Right cardiac atrium (tissue), 5 donors: Measurements from ENCODE around the gene TIA1. TPM values are rescaled to one million over a fixed set of nuclear protein-coding genes. Genes with fewer than 3 reads are reported as not detected.
"Not testable (repeated sequence)": the region's sequence is repeated elsewhere in the genome, so short reads cannot be mapped to it uniquely, and the experiment has no call there.

Experiments used
- ATAC-seq, 2 donors: fragments of 200-7000 bp; cut with Tn5 transposase; one replicate each; pipeline versions ENCODE4 v1.8.0 to v1.9.1; 2020; ENCODE audit warnings: moderate library complexity in 2 of 2, mild to moderate bottlenecking in 1 of 2
- DNase-seq, 3 donors: peaks; one replicate each; pipeline ENCODE4 v3.0.0-alpha.2; 2020
- H3K27ac ChIP-seq: one replicate; pipeline ENCODE4 v1.5.1; 2013; ENCODE audit warnings: mild to moderate bottlenecking, low read length, control low read depth, moderate library complexity
- H3K27me3 ChIP-seq: one replicate; pipeline ENCODE4 v1.6.1; 2013; ENCODE audit not compliant: control insufficient read depth, insufficient read depth
- H3K4me1 ChIP-seq: one replicate; pipeline ENCODE4 v1.6.1; 2013; ENCODE audit warnings: low read length; ENCODE audit not compliant: control insufficient read depth, insufficient read depth
- H3K4me3 ChIP-seq: one replicate; pipeline ENCODE4 v1.5.1; 2013; ENCODE audit warnings: low read length, control low read depth
- H3K9me3 ChIP-seq: one replicate; pipeline ENCODE4 v1.6.1; 2013; ENCODE audit warnings: low read length; ENCODE audit not compliant: control insufficient read depth
- WGBS: extraction: QIAGEN DNeasy Blood & Tissue Kit; methylation state at CpG from one replicate; pipeline ENCODE4 v1.1.7; 2013; 5-methylcytosine and 5-hydroxymethylcytosine counted together
- intact Hi-C, 4 donors: fragments of 100-400 bp; cut with DNase I; formaldehyde crosslinking; loops; one replicate each; pipeline versions ENCODE4 v1.11.0 to v1.14.0; 2022 to 2023
- polyA plus RNA-seq: library from polyadenylated mRNA; stranded (reverse); fragments of 200-250 nt; gene quantifications from one replicate; pipeline ENCODE4 v1.2.3, GENCODE V29; 2013
- total RNA-seq, 4 donors: library from RNA; stranded (reverse); fragmentation: NEBNext Ultra II Directional; extraction: Animal tissue kit (Norgen Biotek cat#: 25700); gene quantifications; one replicate each; pipeline ENCODE4 v1.2.1, GENCODE V29; 2021
- donor health status: healthy with polysubstance abuse.
- donor health status: DM: no; HTN: yes; CAD: no.
- donor health status: DM: no; HTN: no; CAD: no.
- donor health status: DM: no; HTN: yes; CAD: no; lungs with severe emphysema.
- donor health status: DM: yes; HTN: yes; CAD: no.

The TIA1 gene
- total and polyA plus RNA-seq, 5 donors, result 41.1 to 62.9 (median 54.7) TPM

DNA sequence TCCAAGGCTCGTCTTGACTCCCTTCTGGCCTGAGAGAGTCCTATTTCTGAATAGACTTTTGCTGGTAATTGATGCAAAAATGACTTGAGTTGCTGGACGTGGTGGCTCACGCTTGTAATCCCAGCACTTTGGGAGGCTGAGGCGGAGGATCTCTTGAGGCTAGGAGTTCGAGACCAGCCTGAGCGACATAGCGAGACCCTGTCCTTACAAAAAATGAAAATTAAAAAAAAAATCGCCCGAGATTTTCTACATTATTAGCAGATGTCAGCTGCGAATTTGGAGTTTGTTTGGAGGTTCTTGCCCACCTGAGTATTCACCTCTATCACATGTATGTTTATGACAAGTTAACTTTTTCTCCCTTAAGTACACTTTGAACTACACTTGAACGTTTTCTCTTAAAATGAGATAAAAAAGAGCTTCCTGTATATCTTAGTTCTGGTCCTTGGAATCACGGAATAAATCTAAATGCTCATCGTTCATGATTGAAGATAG is 57.1 kb downstream of the TIA1 start:
- H3K4me1 ChIP-seq, result no peaks in the 10 kb centered on the region
- DNase-seq (no peak), ATAC-seq (no peak)
- peak overlapping the region; percentile 76 for H3K27ac ChIP-seq
- intact Hi-C loops, result no loop called here
- no peaks in the 10 kb centered on the region for H3K9me3 ChIP-seq
- WGBS, result 71% methylated on average over 13 of the region's 13 CpGs
- no peak overlapping the region for H3K4me3 ChIP-seq
- H3K27me3 ChIP-seq, result no peaks in the 10 kb centered on the region

DNA sequence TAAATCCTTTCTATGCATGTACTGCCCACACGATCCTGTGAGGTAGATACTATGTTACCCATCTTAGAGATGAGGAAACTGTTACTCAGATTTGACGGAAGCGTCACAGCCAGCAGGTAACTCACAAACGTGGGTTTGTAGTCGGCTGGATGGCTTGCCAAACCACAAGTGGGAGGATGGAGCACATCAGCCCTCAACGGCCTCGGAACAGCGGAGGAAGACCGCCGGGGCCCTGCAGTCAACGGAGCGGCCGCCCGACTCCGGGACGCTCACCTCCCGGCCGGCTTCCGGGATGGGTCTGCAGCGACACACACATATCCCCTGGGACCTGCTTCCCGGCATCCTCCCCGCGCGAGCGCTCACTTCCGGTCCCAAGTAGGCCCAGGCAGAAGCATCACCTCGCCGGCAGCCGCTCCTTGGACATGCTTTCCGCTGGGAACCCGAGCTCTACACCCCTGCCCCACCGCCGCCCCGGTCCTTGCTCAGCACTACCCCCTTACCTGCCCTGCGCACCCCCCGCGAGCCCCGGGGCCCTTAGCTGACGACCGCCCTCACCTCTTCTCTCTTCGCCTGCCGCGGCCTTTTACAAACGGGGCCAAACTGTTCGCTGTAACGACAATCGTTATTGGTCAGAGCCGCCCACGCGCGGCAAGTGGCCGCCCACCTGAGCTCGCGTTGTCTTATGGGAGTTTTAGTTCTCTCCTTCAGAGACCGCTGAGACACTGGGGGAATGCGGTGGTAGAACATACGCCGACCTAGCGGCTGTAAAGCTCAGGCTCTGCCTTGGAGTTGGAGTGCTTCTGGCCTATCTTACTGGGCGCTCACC is 57.8 kb downstream of the TIA1 start, which contains the start of gene C2orf42:
Gene C2orf42, minus strand, starts transcription at position 602 of the 826 bp plus-strand sequence. CDS start 9,034 bp downstream, outside the sequence.
- intact Hi-C loops, result no loop called here
- no peaks in the 10 kb centered on the region for H3K4me1 ChIP-seq
- DNase-seq (peak; percentile 97 to 98 (median 98)), ATAC-seq (peak; percentile 99)
- peak within 1 kb of the TSS; percentile 70 for H3K4me3 ChIP-seq
- under 1% methylated on average over 60 of the region's 60 CpGs for WGBS
- H3K27me3 ChIP-seq, result no peaks in the 10 kb centered on the region
- H3K9me3 ChIP-seq, result no peaks in the 10 kb centered on the region
- peak within 1 kb of the TSS; percentile 96 for H3K27ac ChIP-seq

DNA sequence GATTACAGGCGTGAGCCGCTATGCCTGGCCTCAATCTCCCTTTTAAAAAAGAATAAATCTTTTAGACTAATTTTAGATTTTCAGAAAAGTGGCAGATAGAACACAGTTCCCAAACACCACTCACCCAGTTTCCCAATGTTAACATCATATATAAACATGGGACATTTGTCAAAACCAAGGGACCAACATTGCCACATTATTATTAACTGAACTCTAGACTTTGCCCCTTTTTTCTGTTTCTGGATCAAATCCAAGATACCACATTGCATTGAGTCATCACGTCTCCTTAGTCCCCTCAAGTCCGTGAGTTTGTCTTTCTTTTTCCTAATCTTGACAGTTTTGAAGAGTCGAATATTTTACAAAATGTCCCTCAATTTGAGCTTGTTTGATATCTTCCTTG is 60.0 kb downstream of the TIA1 start:
- Histone ChIP-seq H3K27me3 (no peaks in the 10 kb centered on the region), H3K9me3 (no peaks in the 10 kb centered on the region), H3K27ac (no peak overlapping the region), H3K4me3 (no peak overlapping the region), H3K4me1 (no peaks in the 10 kb centered on the region)
- no peak for DNase-seq
- no peak for ATAC-seq
- intact Hi-C loops, result no loop called here
- WGBS, result 71% methylated on average over 5 of the region's 5 CpGs

DNA sequence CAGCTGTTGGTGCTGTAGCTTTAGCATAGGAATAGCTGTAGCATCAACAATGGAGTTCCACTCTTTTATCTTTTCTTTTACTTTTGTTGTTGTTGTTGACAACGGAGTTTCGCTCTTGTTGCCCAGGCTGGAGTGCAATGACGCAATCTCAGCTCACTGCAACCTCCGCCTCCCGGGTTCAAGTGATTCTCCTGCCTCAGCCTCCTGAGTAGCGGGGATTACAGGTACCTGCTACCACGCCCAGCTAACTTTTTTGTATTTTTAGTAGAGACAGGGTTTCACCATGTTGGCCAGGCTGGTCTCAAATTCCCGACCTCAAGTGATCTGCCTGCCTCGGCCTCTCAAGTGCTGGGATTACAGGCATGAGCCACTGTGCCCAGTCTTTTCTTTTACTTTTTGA is 61.3 kb downstream of the TIA1 start:
- ATAC-seq, H3K4me3 ChIP-seq, H3K27me3 ChIP-seq, intact Hi-C loops, H3K4me1 ChIP-seq, H3K9me3 ChIP-seq, DNase-seq, H3K27ac ChIP-seq: not testable (repeated sequence)
- 94% methylated on average over 9 of the region's 9 CpGs for WGBS

DNA sequence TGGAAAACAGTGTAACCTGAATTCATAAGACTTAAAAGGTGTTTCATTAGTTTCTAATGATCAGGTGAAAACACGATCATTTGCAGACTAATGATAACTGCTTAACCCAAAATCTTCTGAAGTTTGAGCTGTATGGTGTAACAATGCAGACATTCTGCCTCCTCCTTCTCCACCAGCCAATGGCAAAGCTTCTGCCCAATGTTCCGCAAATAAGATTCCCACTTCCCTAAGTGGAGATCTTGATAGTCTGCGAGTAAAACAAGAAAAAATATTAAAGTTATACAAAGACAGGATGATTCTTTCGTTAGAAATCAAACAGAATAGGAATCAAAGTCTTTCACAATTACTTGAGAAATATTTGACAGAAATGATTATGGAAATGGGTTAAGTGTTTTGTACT is 65.7 kb downstream of the TIA1 start:
- no peak overlapping the region for H3K27ac ChIP-seq
- H3K4me1 ChIP-seq, result no peaks in the 10 kb centered on the region
- no peaks in the 10 kb centered on the region for H3K9me3 ChIP-seq
- DNase-seq (no peak), ATAC-seq (no peak)
- no peaks in the 10 kb centered on the region for H3K27me3 ChIP-seq
- WGBS, result 87% methylated on average over 4 of the region's 4 CpGs
- intact Hi-C loops, result no loop called here
- H3K4me3 ChIP-seq, result no peak overlapping the region

DNA sequence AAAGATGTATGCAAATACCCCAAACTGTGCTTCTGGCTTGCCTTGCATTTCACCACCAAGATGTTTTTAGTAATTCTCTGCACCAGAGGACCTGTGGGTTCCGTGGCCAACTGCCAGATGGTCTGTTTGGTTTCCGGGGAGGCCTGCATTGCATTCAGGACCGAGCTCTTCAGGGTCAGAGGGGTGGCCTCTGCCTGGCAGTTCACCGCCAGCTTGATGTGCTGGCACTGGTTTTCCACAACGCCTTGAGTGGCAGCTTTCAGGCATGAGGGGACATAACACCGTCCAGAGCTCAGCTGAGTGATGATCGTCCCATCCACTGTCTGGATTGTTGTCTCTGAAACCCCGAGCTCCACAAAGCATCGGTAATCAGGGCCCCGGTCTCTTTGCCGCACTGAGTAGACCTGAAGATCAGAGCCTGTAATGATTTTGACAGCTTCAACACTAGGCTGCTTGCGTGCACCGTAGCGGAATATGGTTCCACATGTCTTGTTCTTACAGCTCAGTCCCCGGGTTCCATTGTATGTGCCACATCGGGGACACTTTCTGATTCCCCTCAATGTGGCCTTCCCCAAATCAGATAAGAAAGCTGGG is 67.0 kb downstream of the TIA1 start:
- H3K4me3 ChIP-seq, result no peak overlapping the region
- no peak overlapping the region for H3K27ac ChIP-seq
- intact Hi-C loops, result no loop called here
- 91% methylated on average over 16 of the region's 16 CpGs for WGBS
- H3K9me3 ChIP-seq, result no peaks in the 10 kb centered on the region
- no peak for DNase-seq
- no peaks in the 10 kb centered on the region for H3K4me1 ChIP-seq
- no peak for ATAC-seq
- no peaks in the 10 kb centered on the region for H3K27me3 ChIP-seq

DNA sequence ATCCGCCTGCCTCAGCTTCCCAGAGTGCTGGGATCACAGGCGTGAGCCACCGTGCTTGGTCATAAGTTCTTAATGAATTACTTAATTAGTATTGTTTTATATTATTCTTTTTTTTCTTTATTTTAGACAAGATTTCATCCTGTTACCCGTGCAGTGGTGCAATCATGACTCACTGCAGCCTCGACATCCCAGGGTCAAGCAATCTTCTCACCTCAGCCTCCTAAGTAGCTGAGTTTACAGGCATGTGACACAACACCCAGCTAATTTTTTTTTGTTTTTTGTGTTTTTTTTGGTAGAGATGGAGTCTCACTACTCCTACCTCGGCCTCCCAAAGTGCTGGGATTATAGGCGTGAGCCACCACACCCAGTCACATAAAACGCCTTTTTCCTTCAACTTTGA is 74.9 kb downstream of the TIA1 start:
- H3K9me3 ChIP-seq, result no peaks in the 10 kb centered on the region
- ATAC-seq (no peak), DNase-seq (no peak)
- WGBS, result 94% methylated on average over 8 of the region's 8 CpGs
- intact Hi-C loops, result no loop called here
- no peaks in the 10 kb centered on the region for H3K4me1 ChIP-seq
- H3K27me3 ChIP-seq, result no peaks in the 10 kb centered on the region
- H3K27ac ChIP-seq, result no peak overlapping the region
- no peak overlapping the region for H3K4me3 ChIP-seq

DNA sequence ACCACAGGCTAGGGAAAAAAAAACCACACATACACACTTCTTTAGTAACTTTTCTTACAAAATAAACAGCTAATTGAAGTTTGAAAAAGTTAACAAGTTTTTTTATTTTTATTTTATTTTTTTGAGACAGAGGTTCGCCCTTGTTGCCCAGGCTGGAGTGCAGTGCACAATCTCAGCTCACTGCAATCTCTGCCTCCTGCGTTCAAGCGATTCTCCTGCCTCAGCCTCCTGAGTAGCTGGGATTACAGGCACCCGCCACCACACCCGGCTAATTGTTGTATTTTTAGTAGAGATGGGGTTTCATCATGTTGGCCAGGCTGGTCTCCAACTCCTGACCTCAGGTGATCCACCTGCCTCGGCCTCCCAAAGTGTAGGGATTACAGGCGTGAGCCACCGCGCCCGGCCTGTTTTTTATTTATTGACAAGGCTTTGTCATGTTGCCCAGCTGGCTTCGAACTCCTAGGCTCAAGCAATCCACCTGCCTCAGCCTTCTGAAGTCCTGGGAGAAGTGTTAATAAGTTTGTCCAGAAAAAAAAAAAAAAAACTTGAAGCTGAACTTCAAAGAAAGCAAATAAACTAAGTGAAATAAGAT is 78.7 kb downstream of the TIA1 start:
- DNase-seq, H3K9me3 ChIP-seq, ATAC-seq, H3K4me1 ChIP-seq, intact Hi-C loops, H3K27me3 ChIP-seq, H3K27ac ChIP-seq, H3K4me3 ChIP-seq: not testable (repeated sequence)
- 97% methylated on average over 11 of the region's 11 CpGs for WGBS

DNA sequence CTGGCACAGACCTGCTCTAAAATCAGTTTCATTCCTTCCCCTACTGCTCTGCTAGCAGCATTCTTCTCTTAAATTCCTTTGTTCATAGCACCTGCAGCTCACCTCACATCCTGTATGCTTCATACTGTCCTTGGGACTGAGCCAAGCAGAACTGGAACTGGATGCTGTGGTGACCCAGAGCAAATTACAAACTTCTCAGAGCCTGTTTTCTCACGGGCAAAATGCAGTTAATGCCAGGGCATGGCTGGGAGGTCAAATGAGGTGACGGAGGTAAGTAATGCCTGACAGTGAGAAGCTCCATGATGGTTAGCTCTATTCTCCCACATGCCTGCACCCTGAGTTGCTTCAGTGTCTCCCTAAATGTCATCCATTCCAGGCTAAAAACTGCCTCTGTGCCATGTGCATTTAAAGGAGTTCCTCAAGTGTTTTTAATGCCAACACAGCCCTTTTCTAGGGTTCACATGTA is 87.3 kb downstream of the TIA1 start:
- DNase-seq (no peak), ATAC-seq (no peak)
- 73% methylated on average over 2 of the region's 2 CpGs for WGBS
- intact Hi-C loops, result no loop called here
- Histone ChIP-seq H3K27me3 (no peaks in the 10 kb centered on the region), H3K27ac (no peak overlapping the region), H3K4me1 (no peaks in the 10 kb centered on the region), H3K9me3 (no peaks in the 10 kb centered on the region), H3K4me3 (no peak overlapping the region)

DNA sequence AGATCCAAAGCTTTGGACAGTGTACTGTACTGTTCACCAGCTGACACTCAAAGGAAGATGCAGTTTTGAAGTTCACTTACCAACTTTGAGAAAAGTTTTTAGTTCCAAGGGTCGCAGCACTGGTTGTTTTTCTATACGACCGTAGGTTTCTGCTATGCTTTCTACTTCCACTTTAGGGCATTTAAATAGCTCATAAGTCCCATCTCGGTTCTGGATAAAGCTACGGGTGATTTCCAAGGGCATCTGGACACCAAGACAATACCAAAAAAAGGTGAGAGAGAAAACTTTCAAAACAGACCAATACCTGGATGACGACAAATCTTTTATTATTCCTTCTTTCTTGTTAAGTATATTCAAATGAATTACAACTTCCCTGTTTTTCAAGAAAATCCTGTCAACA is 87.9 kb downstream of the TIA1 start:
- no peak overlapping the region for H3K4me3 ChIP-seq
- ATAC-seq (no peak), DNase-seq (no peak)
- H3K27ac ChIP-seq, result no peak overlapping the region
- H3K4me1 ChIP-seq, result no peaks in the 10 kb centered on the region
- intact Hi-C loops, result no loop called here
- H3K27me3 ChIP-seq, result no peaks in the 10 kb centered on the region
- no peaks in the 10 kb centered on the region for H3K9me3 ChIP-seq
- 88% methylated on average over 6 of the region's 6 CpGs for WGBS
